GM21381 (cell line): Measurements from ENCODE around the gene KCNE3.

ENCODE experiments used
- ATAC-seq: cut with Tn5 transposase; IDR thresholded peaks from one replicate; pipeline ENCODE4 v1.9.1; 2021; ENCODE audit warnings: mild to moderate bottlenecking, moderate library complexity; ENCODE audit not compliant: unreplicated experiment

The KCNE3 gene

GRCh38 chr11:74466916-74467885 lies at the start of gene KCNE3:
Gene KCNE3, minus strand, starts transcription at chr11:74467549. Its CDS starts 9,986 bp downstream, at chr11:74457563.
- ATAC-seq, result no peak

GRCh38 chr11:74507582-74507981 lies 40.2 kb upstream of the KCNE3 start:
- no peak for ATAC-seq

- ATAC-seq, result no peak
These were observed 39.5 kb upstream of the KCNE3 start for GRCh38 chr11:74506823-74507222.

- ATAC-seq, result no peak
These were observed 38.6 kb upstream of the KCNE3 start for GRCh38 chr11:74505911-74506310.

- ATAC-seq, result no peak
These were observed 36.8 kb upstream of the KCNE3 start for GRCh38 chr11:74504100-74504691.

- no peak for ATAC-seq
These were observed 27.6 kb upstream of the KCNE3 start for GRCh38 chr11:74494916-74495315.

- no peak for ATAC-seq
These were observed 26.7 kb upstream of the KCNE3 start for GRCh38 chr11:74493791-74494630.

- peak; percentile 98 for ATAC-seq
These were observed 25.8 kb upstream of the KCNE3 start, which contains the start of gene LIPT2 for GRCh38 chr11:74492974-74493790. Gene LIPT2, minus strand, starts transcription at chr11:74493724. Its CDS starts 21 bp downstream, at chr11:74493703.

- no peak for ATAC-seq
These were observed 24.7 kb upstream of the KCNE3 start for GRCh38 chr11:74492084-74492483.

GRCh38 chr11:74490941-74491340 lies 23.6 kb upstream of the KCNE3 start:
- no peak for ATAC-seq

- ATAC-seq, result no peak
These were observed 20.5 kb upstream of the KCNE3 start for GRCh38 chr11:74487875-74488274.

GRCh38 chr11:74485868-74486267 lies 18.5 kb upstream of the KCNE3 start:
- no peak for ATAC-seq

- ATAC-seq, result no peak
These were observed 13.5 kb upstream of the KCNE3 start for GRCh38 chr11:74480688-74481417.

GRCh38 chr11:74479732-74480123 lies 12.4 kb upstream of the KCNE3 start:
- ATAC-seq, result no peak

GRCh38 chr11:74478877-74479731 lies 11.8 kb upstream of the KCNE3 start:
- no peak for ATAC-seq

- no peak for ATAC-seq
These were observed 9.2 kb upstream of the KCNE3 start for GRCh38 chr11:74476536-74476935.

GRCh38 chr11:74474316-74474715 lies 7.0 kb upstream of the KCNE3 start:
- no peak for ATAC-seq

- ATAC-seq, result no peak
These were observed 6.2 kb upstream of the KCNE3 start for GRCh38 chr11:74473382-74474173.
